Measurements from ENCODE around the gene PIBF1.
"Not testable (repeated sequence)": the region's sequence is repeated elsewhere in the genome, so short reads cannot be mapped to it uniquely, and the experiment has no call there.

The PIBF1 gene

DNA sequence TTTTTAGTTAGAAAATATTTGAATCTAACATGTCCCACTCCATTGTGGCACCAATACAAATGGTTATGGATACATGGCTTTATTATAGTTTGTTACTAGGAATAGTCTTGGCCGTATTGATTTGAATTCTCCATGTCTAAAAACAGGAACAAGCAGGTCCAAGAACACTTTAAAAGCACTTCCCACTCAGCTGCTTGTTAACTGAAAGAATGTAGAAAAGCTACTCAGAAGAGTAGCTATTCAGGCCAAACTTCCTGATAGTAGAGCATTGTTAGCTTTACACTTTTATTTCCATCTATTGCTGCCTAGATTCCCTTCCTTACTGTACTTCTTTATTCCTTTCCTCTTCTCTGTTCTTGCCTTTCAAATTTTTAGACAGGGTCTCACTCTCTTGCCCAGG lies 6.9 kb downstream of the PIBF1 start:
- DNase-seq (ENCODE audit: low spot score), result no peak
- ChIA-PET CTCF (interaction anchor here (0.6 kb wide), 2 partner anchors 20 to 700 kb away, joined by 4 read pairs; no protein-coding TSS in a partner anchor), POLR2A (ENCODE audit: low non-redundant PET) (no interaction called here)
- no peak overlapping the region for H3K27ac ChIP-seq
- no peak for TF ChIP-seq CTCF (conservative IDR thresholded peaks at IDR 0.05; ENCODE audit: low read depth)

DNA sequence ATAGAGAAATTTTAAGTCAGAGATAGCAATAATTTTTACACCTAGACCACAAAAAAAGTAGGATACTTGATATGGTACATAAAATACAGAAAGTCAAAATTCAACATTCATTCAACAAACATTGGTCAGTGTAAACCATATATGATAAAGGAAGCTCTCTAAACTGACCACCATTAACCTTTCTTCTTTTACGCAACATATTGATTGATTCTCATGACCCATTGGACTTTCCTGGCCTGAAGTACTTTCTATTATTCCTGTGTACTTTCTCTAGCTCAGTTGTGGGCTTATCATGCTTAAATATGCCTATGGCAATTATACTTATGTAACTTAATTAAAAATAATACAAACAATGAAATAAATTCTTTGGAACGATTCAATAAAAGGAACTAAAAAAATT lies 10.7 kb downstream of the PIBF1 start:
- TF ChIP-seq CTCF (conservative IDR thresholded peaks at IDR 0.05; ENCODE audit: low read depth), result no peak
- POLR2A ChIA-PET (ENCODE audit: low non-redundant PET), result no interaction called here
- CTCF ChIA-PET, result interaction anchor here (0.6 kb wide), 1 partner anchor 110 kb away, joined by 5 read pairs; no protein-coding TSS in a partner anchor

GRCh38 chr13:72798817-72799216 lies 16.9 kb downstream of the PIBF1 start:
- ChIA-PET CTCF (interaction anchor here (0.7 kb wide), 1 partner anchor 596 kb away, joined by 3 read pairs; no protein-coding TSS in a partner anchor), POLR2A (ENCODE audit: low non-redundant PET) (no interaction called here)
- DNase-seq (ENCODE audit: low spot score), result no peak
- no peak overlapping the region for H3K27ac ChIP-seq
- no peak for TF ChIP-seq CTCF (conservative IDR thresholded peaks at IDR 0.05; ENCODE audit: low read depth)

More for the DNA sequence above, 10.7 kb downstream of the PIBF1 start:
- no peak overlapping the region for H3K27ac ChIP-seq
- DNase-seq (ENCODE audit: low spot score), result no peak

GRCh38 chr13:72804301-72804700 lies 22.4 kb downstream of the PIBF1 start:
- TF ChIP-seq CTCF (conservative IDR thresholded peaks at IDR 0.05; ENCODE audit: low read depth), result no peak
- no peak overlapping the region for H3K27ac ChIP-seq
- CTCF ChIA-PET, result interaction anchor here (0.7 kb wide), 1 partner anchor 675 kb away, joined by 3 read pairs; no protein-coding TSS in a partner anchor
- DNase-seq (ENCODE audit: low spot score), result no peak
- POLR2A ChIA-PET (ENCODE audit: low non-redundant PET), result no interaction called here

GRCh38 chr13:72805676-72806346 lies 23.9 kb downstream of the PIBF1 start:
- POLR2A ChIA-PET (ENCODE audit: low non-redundant PET), result no interaction called here
- CTCF ChIA-PET, result no interaction called here
- no peak for TF ChIP-seq CTCF (conservative IDR thresholded peaks at IDR 0.05; ENCODE audit: low read depth)
- H3K27ac ChIP-seq, result no peak overlapping the region
- DNase-seq (ENCODE audit: low spot score), result no peak

DNA sequence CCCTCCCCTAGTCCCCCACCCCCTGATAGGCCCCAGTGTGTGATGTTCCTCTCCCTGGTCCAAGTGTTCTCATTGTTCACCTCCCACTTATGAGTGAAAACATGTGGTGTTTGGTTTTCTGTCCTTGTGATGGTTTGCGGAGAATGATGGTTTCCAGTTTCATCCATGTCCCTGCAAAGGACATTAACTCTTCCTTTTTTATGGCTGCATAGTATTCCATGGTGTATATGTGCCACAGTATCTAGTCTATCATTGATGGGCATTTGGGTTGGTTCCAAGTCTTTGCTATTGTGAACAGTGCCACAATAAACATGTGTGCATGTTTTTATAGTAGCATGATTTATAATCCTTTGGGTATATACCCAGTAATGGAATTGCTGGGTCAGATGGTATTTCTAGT lies 24.6 kb downstream of the PIBF1 start:
- CTCF ChIA-PET; DNase-seq (ENCODE audit: low spot score); POLR2A ChIA-PET (ENCODE audit: low non-redundant PET); H3K27ac ChIP-seq: not testable (repeated sequence)

- peak; percentile 5 for DNase-seq (ENCODE audit: low spot score)
- ChIA-PET POLR2A (ENCODE audit: low non-redundant PET) (no interaction called here), CTCF (interaction anchor here (0.6 to 1.1 kb wide), 5 partner anchors 20 to 531 kb away, joined by 3 to 5 read pairs (median 4); no protein-coding TSS in a partner anchor)
- TF ChIP-seq CTCF (conservative IDR thresholded peaks at IDR 0.05; ENCODE audit: low read depth), result peak; percentile 55; the same call in 1 of the 2 replicates
- H3K27ac ChIP-seq, result no peak overlapping the region
Measured at GRCh38 chr13:72808917-72809500, 27.1 kb downstream of the PIBF1 start.
